Vagina (tissue), 2 donors: ENCODE data around the gene TM9SF3. TPM values are rescaled to one million over a fixed set of nuclear protein-coding genes. Genes with fewer than 3 reads are reported as not detected.

Experiments
- DNase-seq, 2 donors: peaks; one replicate each; pipeline ENCODE4 v3.0.0-alpha.2; 2017; ENCODE audit errors: extremely low spot score in 2 of 2
- H3K27ac ChIP-seq: fragments of 200-600 bp; sonication (generic); one replicate; pipeline ENCODE4 v1.5.1; 2019
- H3K27me3 ChIP-seq: fragments of 200-600 bp; sonication (generic); one replicate; pipeline ENCODE4 v1.5.1; 2019
- H3K36me3 ChIP-seq, 2 donors: fragments of 200-600 bp; sonication (generic); one replicate each; pipeline ENCODE4 v1.5.1; 2017 to 2019
- H3K4me1 ChIP-seq: fragments of 200-600 bp; sonication (generic); one replicate; pipeline ENCODE4 v1.5.1; 2019
- H3K4me3 ChIP-seq, 2 donors: fragments of 200-600 bp; sonication (generic); 1 replicate in 1 of 2; 2 replicates in 1 of 2; pipeline ENCODE4 v1.5.1; 2016 to 2019
- H3K9me3 ChIP-seq: fragments of 200-600 bp; sonication (generic); one replicate; pipeline ENCODE4 v1.5.1; 2019
- POLR2A ChIP-seq, 2 donors: fragments of 450-650 bp; IDR thresholded peaks; one replicate each; pipeline ENCODE4 v1.6.1; 2017; ENCODE audit warnings: antibody characterized with exemption in 2 of 2, mild to moderate bottlenecking in 2 of 2, moderate library complexity in 2 of 2
- POLR2AphosphoS5 ChIP-seq, 2 donors: sonication (generic); formaldehyde crosslinking; IDR thresholded peaks; one replicate each; pipeline ENCODE4 v1.9.0; 2017; ENCODE audit warnings: antibody characterized with exemption in 2 of 2, mild to moderate bottlenecking in 2 of 2, low read depth in 1 of 2; ENCODE audit not compliant: insufficient read depth in 1 of 2
- intact Hi-C: fragments of 100-400 bp; cut with DNase I; formaldehyde crosslinking; loops from one replicate; pipeline ENCODE4 v1.15.1; 2023
- total RNA-seq: library from RNA; depleted of rRNA; stranded (reverse); fragments of >200 nt; gene quantifications from one replicate; pipeline ENCODE4 v1.2.3, GENCODE V29; 2016
- TF ChIP-seq, protein P1 (sequence below), 3 experiments: fragments of 450-650 bp in 2 of 3; fragments of 200-600 bp in 1 of 3; sonication (generic) in 1 of 3; IDR thresholded peaks; one replicate each; pipeline ENCODE4 v1.5.1; 2017 to 2019; ENCODE audit warnings: antibody characterized with exemption in 3 of 3, mild to moderate bottlenecking in 2 of 3, moderate library complexity in 2 of 3

Gene TM9SF3
- total RNA-seq, 1 donor from 2014 or later: 58.4 TPM

DNA sequence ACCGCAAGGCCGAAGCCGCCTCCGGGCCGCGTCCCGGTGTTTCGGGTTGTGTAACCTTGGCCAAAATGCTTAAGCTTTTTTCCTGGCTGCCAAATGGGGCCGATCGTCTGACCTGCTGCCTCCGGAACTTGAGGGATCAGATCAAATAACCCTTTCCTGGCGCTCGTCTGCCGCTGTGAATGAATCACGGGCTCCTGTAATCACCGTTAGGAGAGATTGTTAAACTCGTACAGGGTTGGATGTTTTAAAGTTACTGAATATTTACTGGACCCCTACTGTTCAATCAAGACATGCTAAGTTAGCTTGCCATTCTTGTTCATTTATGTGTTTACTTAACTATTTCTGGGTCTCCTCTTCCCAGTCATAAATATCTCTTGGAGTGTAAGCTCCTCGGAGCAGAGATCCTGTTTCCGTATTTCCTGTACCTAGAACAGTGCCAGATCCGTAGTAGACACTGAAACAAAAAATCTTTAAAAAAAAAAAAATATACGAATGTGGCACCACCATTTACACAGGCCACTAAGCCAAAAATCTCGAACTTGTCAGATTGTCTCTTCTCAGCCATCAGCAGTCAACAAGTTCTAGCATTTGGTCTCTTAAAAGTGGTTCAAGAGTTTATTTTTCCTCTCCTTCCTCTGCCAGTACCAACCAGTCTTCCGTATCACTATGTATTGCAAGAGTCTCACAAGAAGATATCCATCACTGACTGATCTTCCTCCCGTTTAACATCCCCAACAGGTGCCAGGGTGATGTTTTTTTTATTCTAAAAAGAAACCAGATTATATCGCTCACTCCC is 650 bp upstream of the TM9SF3 start:
- no peak for DNase-seq
- H3K4me3 ChIP-seq: peak overlapping the region; percentile 85 to 98
- H3K9me3 ChIP-seq: no peaks in the 10 kb centered on the region
- TF ChIP-seq, protein P1, sequence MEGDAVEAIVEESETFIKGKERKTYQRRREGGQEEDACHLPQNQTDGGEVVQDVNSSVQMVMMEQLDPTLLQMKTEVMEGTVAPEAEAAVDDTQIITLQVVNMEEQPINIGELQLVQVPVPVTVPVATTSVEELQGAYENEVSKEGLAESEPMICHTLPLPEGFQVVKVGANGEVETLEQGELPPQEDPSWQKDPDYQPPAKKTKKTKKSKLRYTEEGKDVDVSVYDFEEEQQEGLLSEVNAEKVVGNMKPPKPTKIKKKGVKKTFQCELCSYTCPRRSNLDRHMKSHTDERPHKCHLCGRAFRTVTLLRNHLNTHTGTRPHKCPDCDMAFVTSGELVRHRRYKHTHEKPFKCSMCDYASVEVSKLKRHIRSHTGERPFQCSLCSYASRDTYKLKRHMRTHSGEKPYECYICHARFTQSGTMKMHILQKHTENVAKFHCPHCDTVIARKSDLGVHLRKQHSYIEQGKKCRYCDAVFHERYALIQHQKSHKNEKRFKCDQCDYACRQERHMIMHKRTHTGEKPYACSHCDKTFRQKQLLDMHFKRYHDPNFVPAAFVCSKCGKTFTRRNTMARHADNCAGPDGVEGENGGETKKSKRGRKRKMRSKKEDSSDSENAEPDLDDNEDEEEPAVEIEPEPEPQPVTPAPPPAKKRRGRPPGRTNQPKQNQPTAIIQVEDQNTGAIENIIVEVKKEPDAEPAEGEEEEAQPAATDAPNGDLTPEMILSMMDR (IDR thresholded peaks at IDR 0.05): no peak
- TF ChIP-seq POLR2A (IDR thresholded peaks at IDR 0.05): no peak
- TF ChIP-seq POLR2AphosphoS5 (IDR thresholded peaks at IDR 0.05; ENCODE audit: insufficient read depth in 1 of 2, low read depth in 1 of 2): peak in 1 of 2 donors; percentile 5
- H3K36me3 ChIP-seq: no peaks in the 10 kb centered on the region
- intact Hi-C loops: no loop called here
- H3K4me1 ChIP-seq: peaks cover 50% of the 10 kb centered on the region
- H3K27ac ChIP-seq: peak overlapping the region; percentile 95
- H3K27me3 ChIP-seq: no peaks in the 10 kb centered on the region

DNA sequence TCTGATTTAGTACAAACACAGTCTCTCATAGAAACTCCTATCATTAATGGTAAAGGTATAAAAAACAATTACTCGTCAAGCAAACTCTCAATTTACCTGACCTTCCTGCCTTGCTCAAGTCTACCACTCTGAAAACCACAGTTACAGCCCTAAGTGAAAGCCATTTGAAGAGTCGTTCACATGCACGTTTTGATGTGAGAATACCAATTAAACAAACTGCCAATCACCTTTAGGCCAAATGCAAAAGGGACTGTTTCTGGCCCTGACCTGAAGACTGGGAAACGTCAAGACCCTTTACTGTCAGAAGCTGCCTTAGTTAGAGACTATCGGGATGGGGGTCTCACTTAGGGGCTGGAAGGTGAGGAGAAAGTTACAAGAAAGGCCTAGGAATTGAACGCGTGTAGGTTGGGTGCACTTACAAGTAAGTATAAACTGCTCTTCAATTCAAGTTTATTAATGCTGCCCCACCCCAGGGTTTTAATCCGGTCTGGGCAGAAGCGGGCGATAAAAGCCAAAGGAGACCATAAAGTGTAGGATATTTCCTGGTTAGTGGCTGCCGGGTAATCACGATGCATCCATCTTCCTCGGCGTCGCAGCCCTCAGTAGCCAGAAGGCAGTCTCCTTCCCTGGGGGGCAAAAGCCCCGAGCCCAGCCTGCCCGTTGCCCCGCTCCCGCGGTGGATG is 935 bp downstream of the TM9SF3 start:
- Histone ChIP-seq H3K9me3 (no peaks in the 10 kb centered on the region), H3K4me3 (peak overlapping the region; percentile 85 to 98), H3K36me3 (no peaks in the 10 kb centered on the region), H3K4me1 (peaks cover 64% of the 10 kb centered on the region), H3K27me3 (no peaks in the 10 kb centered on the region), H3K27ac (peak overlapping the region; percentile 95)
- TF ChIP-seq, protein P1 (IDR thresholded peaks at IDR 0.05): no peak
- TF ChIP-seq POLR2AphosphoS5 (IDR thresholded peaks at IDR 0.05; ENCODE audit: insufficient read depth in 1 of 2, low read depth in 1 of 2): no peak
- no peak for TF ChIP-seq POLR2A (IDR thresholded peaks at IDR 0.05)
- no peak for DNase-seq
- intact Hi-C loops: no loop called here

DNA sequence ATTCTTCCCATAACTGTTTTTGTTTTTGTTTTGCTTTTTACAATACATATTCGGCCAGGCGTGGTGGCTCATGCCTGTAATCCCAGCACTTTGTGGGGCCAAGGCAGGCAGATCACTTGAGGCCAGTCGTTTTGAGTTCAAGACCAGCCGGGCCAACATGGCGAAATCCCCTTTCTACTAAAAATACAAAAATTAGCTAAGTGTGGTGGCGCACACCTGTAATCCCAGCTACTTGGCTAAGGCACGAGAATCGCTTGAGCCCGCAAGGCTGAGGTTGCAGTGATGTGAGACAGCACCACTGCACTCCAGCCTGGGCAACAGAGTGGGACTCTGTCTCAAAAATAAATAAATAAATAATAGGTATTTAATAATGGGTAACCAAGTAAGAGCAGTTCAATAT is 2.3 kb downstream of the TM9SF3 start:
- Histone ChIP-seq H3K4me3 (peak overlapping the region in 1 of 2 donors; percentile 85), H3K9me3 (no peaks in the 10 kb centered on the region), H3K27me3 (no peaks in the 10 kb centered on the region), H3K36me3 (no peaks in the 10 kb centered on the region), H3K4me1 (peaks cover 72% of the 10 kb centered on the region), H3K27ac (no peak overlapping the region)
- intact Hi-C loops: no loop called here
- TF ChIP-seq POLR2AphosphoS5 (IDR thresholded peaks at IDR 0.05; ENCODE audit: insufficient read depth in 1 of 2, low read depth in 1 of 2) (no peak), POLR2A (IDR thresholded peaks at IDR 0.05) (no peak)
- TF ChIP-seq, protein P1 (IDR thresholded peaks at IDR 0.05): no peak
- no peak for DNase-seq

DNA sequence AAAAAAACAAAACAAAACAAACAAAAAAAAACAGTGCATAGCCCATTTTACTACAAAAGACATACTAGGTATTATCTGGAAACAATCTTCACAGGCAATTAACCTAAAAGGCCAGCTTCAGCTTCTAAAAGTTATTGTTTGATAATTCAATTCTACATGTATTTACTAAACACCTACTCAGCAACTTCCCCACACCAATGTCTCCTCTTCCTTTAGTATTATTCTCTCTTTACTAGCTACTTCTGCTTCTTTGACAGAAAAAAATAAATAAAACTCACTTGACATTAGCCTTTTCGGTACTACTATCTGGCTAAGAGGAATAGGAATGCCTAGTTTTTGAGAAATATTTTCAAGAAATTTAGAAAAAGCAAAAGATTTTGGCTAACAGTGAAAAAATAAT is 2.8 kb downstream of the TM9SF3 start:
- Histone ChIP-seq H3K36me3 (no peaks in the 10 kb centered on the region), H3K4me1 (peaks cover 77% of the 10 kb centered on the region)
- intact Hi-C loops: no loop called here

More for the DNA sequence above, 2.8 kb downstream of the TM9SF3 start:
- Histone ChIP-seq H3K9me3 (no peaks in the 10 kb centered on the region), H3K27me3 (no peaks in the 10 kb centered on the region), H3K27ac (no peak overlapping the region), H3K4me3 (no peak overlapping the region)
- no peak for DNase-seq
- TF ChIP-seq, protein P1 (IDR thresholded peaks at IDR 0.05): no peak
- TF ChIP-seq POLR2A (IDR thresholded peaks at IDR 0.05): no peak
- TF ChIP-seq POLR2AphosphoS5 (IDR thresholded peaks at IDR 0.05; ENCODE audit: insufficient read depth in 1 of 2, low read depth in 1 of 2): no peak
